D341Med (cell line): ENCODE data around the gene MAP3K3.

Experiments
- DNase-seq: peaks from one replicate; pipeline ENCODE4 v3.0.0; 2012; ENCODE audit warnings: low spot score

The MAP3K3 gene

DNA sequence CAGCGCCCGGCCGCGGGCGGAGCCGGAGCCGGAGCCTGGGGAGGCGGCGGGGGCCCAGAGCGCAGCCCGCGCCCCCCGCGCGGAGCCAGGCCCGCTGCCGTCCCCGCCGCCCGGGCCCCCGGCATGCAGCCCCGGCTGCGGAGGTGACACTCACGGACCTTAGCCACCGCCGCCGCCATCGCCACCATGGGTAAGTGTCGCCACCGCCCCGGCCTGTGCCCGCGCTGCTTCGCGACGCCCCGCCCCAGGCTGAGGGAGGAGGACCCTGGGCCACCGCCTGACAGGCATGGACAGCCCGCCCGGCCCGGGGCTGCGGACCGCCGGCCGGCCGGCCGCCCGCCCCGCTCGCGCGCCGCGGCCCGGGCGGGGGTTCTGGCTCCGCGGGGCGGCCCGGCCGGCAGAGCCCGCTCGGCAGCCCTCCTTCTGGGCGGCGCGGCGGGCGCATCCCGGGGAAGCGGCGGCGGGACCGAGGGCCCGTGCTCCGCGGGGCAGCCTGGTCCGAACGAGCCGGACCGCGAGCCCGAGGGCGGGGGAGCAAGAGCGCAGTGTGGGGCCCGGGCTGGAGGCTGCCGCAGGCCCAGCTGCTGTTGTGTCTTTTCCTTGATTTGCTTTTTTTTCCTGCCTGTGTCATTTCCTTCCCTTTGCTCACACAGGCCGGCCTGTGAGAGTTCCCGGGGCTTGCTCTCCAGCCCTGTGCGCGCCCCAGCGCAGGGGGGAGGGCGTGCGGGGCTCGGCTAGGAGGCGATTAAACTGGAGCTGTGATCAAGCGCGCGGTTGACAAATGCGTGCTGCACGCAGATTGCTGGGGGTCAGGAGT, 565 bp downstream of the MAP3K3 start:
- peak; percentile 88 for DNase-seq

- no peak for DNase-seq
Measured at GRCh38 chr17:63623786-63624530, 1.7 kb downstream of the MAP3K3 start.

DNA sequence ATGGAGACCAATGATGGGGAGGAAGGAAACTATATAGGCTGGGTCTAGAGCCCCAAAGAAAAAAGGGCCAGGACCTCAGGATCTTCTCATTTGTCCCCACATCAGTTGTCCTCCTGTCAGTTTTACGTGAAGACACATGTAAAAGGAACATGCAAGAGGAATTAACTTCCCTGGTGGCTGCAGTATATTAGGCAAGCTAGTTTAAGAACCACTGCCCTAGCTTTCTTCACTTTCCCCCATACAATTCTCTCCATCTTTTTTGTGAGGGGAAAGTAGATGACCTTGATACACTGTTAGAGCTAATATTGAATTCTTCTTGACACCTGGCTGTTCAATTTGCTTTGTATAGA, 2.3 kb downstream of the MAP3K3 start:
- no peak for DNase-seq

GRCh38 chr17:63626551-63627180, 4.4 kb downstream of the MAP3K3 start:
- no peak for DNase-seq

- DNase-seq = no peak
Measured at GRCh38 chr17:63629627-63630026, 7.4 kb downstream of the MAP3K3 start.

GRCh38 chr17:63631062-63631461, 8.8 kb downstream of the MAP3K3 start:
- no peak for DNase-seq

DNA sequence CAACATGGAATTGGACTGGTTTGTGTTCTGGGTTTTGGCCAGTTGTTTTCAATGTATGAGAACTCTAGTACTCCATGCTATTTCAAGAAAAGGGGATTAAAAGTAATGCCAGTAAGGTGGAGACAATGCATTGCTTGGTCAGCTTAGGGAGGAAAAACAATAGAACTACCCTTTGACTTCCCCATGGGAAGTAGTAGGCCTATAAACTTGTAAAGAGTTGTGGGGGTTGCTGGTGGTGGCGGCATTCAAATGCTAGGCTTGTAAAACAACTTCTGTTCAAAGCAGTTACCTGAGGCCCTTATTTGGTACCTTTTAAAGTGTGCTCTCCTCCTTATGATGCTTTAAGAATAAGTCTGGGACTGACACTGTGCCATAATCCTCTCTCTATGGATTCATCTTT, 9.4 kb downstream of the MAP3K3 start:
- DNase-seq = no peak

DNA sequence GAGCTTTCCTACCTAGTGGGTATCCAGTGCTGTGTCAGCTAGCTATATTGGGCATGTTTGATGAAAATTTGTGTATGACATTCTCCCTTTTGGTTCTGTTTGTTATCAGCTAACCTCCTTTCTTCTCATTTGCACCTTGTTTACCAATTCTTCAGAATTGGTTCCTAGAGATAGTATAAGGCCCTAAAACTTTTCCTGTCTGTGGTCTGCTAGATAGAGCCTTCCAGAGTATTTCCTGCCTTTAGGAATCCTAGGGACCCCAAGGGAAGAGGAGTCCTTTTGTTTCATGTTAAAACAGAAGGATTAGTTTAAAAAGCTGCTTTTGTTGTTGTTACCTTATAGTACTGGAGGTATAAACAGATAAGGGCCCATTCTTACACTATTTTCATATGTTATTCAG, 11.5 kb downstream of the MAP3K3 start:
- no peak for DNase-seq

- no peak for DNase-seq
Measured at GRCh38 chr17:63634163-63634562, 11.9 kb downstream of the MAP3K3 start.

DNA sequence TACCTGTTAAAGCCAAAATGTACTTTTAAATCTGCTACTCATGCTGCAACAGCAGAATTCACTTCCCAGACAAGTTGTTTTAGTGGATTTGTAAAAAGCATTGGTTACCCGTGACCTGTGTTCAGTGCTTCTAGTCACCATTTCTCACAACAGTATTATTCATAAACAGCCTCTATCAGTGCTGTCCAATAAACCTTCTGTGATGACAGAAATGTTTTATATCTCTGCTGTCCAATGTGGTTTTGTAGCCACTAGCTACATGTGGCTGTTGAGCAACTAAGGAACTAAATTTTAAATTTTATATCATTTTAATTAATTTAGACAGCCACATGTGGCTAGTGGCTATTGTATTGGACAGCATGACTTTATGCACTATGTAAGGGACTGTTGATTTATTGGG, 12.6 kb downstream of the MAP3K3 start:
- no peak for DNase-seq

GRCh38 chr17:63635290-63635689, 13.1 kb downstream of the MAP3K3 start:
- no peak for DNase-seq

DNA sequence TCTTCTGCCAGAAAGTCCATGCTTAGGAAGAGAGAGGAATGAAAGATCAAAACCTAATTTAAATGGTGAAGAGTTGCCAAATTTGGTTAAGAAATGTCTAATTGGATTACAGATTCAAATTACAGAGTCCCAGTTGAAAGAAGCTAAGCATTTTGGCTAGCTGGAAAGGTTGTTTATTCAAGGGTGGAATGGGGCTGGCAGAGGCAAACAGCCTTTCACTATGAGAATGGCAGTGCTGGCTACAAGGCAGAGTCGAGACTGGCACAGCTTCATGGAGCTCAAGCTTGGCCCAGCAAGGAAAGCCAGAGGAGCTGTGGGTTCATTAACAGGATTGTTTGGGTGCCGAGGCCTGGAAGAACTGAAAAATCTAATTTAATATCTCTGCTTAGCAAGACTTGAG, 13.6 kb downstream of the MAP3K3 start:
- no peak for DNase-seq

GRCh38 chr17:63639125-63639524, 16.9 kb downstream of the MAP3K3 start:
- DNase-seq = no peak

DNA sequence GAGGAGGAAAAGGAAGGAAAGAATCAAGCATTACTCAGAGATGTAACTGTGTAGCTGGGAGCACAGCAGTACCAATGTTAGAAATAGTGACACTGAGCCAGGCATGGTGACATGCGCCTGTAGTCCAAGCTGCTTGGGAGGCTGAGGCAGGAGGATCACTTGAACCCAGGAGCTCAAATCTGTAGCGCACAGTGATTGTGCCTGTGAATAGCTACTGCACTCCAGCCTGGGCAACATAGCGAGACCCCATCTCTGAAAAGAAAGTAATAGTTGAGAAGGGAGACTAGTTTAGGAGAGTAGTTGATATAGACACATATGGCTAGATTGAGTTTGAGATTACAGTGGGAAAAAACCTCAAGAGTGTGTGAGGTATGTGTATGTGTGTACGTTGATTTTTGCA, 17.8 kb downstream of the MAP3K3 start:
- DNase-seq = no peak

DNA sequence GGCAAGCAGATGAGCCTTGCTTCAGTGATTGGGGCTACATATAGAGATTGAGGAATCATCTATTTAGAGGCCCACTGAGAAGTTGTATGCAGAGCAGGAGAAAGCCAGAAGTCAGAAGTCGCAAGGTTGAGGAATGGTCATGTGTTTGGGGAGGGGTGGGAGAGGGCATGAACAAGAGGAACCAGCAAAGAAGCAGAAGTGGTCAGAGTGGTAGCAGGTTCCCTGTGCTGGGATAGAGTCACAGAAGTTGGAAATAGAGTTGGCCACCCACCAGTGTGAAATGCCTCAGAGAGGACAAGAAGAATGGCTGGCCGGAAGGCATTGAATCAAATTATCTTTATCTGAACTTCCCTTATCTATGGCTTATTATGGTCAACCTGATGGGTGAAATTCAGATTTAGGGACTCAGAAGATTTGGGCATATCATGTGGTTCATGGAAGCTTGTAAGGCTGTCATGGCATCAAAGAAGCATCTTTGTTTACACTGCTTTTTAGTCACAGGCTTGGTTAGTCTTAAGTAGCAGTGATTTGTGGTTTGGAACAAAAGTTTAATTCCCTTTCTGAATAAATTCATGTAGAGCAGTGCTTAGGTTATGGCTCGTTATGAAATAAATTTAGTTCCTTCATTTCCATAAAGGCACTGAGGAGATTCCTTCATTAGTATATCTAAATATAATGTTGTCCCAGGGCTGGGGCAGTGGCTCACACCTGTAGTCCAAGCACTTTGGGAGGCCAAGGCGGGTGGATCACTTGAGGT, 19.7 kb downstream of the MAP3K3 start:
- no peak for DNase-seq

DNA sequence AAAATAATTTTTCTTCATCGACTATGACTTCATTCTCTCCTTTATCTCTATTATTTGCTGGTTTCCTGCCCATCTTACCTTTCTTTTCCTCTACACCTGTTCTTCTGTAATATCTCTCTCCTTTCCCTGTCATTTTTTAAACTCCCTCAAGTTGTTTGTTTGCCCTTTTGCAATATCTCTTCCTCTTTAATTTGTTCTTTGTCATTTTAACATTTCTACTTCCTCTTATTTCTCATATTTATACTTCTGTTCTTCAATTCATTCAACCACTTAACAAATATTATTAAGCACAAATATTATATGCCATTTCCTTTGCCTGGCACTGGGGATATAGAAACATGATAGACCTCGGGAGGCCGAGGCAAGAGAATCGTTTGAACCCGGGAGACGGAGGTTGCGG, 22.6 kb downstream of the MAP3K3 start:
- DNase-seq = no peak

- no peak for DNase-seq
Measured at GRCh38 chr17:63645775-63646487, 23.7 kb downstream of the MAP3K3 start.

- DNase-seq = no peak
Measured at GRCh38 chr17:63646488-63646806, 24.2 kb downstream of the MAP3K3 start.

- no peak for DNase-seq
Measured at GRCh38 chr17:63647065-63647725, 25.0 kb downstream of the MAP3K3 start.

DNA sequence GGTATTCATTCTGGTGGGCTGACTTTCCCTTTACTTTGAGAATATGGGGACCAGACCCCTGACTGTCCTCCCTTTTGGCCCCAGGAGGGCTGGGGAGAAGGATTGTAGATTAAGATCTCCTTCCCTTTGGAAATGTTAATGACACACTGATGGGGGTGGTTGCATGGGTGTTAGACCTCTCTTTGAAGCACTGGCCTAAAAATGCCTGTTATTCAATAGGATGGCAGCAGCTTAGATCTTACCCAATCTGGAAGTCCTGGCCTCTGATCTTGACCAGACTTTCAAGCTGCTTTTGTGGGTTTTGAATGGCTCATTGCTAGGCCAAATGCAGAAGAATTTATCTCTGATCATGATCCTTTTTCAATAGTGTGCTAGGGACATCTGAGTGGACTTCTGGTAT, 25.7 kb downstream of the MAP3K3 start:
- no peak for DNase-seq

DNA sequence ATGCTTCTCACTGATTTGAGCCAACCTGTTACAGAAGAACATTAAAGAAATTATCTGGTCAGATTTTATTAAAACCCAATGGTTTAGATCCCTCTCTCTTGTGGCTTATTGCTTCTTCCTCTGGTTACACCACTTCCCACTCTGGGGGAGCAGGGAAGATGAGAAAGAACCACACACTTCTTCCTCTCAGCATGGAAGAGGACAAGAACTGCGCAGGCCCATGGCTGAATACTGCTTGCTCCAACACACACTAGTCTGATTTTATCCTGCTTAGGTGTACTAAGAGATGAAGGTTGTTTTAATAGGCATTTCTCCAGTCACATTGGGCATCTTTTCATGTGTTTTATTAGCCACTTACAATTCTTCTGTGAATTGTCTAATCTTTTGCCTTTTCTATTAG, 27.6 kb downstream of the MAP3K3 start:
- DNase-seq = no peak
